Activated CD8-positive, alpha-beta memory T cell treated with anti-CD3 and anti-CD28 coated beads for 36 hours (primary cell): ENCODE measurements around the gene HSPA12A. TPM values are rescaled to one million over a fixed set of nuclear protein-coding genes. Genes with fewer than 3 reads are reported as not detected.

Experiments
- CTCF ChIA-PET: fragments of 350-600 bp; sonication (Branson Sonifier 250); formaldehyde crosslinking; loops from one replicate; lab custom pipeline; 2021; ENCODE audit warnings: antibody characterized with exemption; lab: Charles Lee
- POLR2A ChIA-PET: fragments of 350-600 bp; sonication (Branson Sonifier 250); formaldehyde crosslinking; loops from one replicate; lab custom pipeline; 2021; ENCODE audit warnings: antibody characterized with exemption; lab: Charles Lee
- total RNA-seq, 2 experiments: library from RNA; stranded (reverse); gene quantifications; one replicate each; pipeline ENCODE4 v1.2.3, GENCODE V29; 2021

The HSPA12A gene
- total RNA-seq, 2 experiments from 2014 or later, result not detected

GRCh38 chr10:116704926-116705325 is 37.4 kb downstream of the HSPA12A start:
- POLR2A ChIA-PET, result no interaction called here
- CTCF ChIA-PET, result no interaction called here

- POLR2A ChIA-PET, result no interaction called here
- CTCF ChIA-PET, result no interaction called here
Observed at GRCh38 chr10:116702165-116702564, 40.2 kb downstream of the HSPA12A start.

DNA sequence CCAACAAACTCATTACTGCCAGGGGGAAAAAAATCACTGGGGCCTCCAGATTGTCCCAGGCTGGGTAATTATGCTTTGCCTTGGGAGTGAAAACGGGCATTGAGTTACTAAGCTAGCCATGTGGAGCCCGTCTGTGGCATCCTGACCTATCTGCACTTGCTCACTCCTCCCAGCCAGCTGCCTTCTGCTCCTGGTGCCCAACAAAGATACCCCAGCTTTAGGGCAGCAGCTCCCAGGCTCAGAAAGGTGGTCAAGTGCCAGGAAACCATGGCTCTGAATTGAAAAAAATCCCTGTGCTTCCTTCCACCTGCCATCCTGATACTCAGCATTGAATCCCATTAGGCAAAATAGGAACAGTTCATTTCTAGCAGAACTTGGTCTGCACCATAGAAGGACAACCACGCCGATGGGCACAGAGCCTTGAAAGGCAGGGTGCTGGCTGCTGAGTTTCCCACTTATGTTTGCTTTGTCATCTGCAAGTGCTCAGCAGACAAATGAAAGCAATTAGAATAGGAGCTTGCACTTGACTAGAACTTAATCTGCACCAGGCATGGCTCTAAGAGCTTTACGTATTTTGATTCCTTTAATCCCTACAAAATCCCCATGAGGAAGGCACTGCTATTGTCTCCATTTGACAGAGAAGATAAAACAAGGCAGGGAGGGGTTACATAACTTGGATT is 42.8 kb downstream of the HSPA12A start:
- ChIA-PET CTCF (interaction anchor here (1.1 kb wide), 1 partner anchor 18 kb away, joined by 5 read pairs; no protein-coding TSS in a partner anchor), POLR2A (no interaction called here)

- ChIA-PET CTCF (interaction anchor here (1.1 kb wide), 1 partner anchor 17 kb away, joined by 5 read pairs; no protein-coding TSS in a partner anchor), POLR2A (no interaction called here)
Observed at GRCh38 chr10:116699049-116699448, 43.3 kb downstream of the HSPA12A start.

- POLR2A ChIA-PET, result no interaction called here
- CTCF ChIA-PET, result no interaction called here
Observed at GRCh38 chr10:116698364-116698763, 44.0 kb downstream of the HSPA12A start.

- CTCF ChIA-PET, result no interaction called here
Observed at GRCh38 chr10:116697816-116698215, 44.5 kb downstream of the HSPA12A start.

GRCh38 chr10:116696919-116697318 is 45.4 kb downstream of the HSPA12A start:
- ChIA-PET POLR2A (no interaction called here), CTCF (no interaction called here)

More at GRCh38 chr10:116697816-116698215, 44.5 kb downstream of the HSPA12A start:
- POLR2A ChIA-PET, result no interaction called here

DNA sequence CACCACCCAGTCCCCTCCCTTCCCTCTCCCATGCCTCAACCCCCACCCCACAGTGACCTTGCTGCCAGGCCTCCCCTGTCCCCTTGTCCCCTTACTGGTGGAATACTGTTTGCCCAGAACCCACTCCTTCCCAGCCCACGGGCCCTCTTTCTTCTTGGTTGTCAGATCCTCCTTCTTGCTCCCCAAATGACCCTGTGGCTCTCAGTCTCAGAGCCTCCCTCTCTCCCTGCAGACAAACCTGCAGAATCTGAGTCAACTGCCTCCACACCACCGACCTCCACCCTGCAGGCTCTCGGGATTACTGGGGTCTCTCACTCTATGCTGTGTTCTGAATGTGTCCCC is 47.5 kb downstream of the HSPA12A start:
- ChIA-PET CTCF (no interaction called here), POLR2A (no interaction called here)

DNA sequence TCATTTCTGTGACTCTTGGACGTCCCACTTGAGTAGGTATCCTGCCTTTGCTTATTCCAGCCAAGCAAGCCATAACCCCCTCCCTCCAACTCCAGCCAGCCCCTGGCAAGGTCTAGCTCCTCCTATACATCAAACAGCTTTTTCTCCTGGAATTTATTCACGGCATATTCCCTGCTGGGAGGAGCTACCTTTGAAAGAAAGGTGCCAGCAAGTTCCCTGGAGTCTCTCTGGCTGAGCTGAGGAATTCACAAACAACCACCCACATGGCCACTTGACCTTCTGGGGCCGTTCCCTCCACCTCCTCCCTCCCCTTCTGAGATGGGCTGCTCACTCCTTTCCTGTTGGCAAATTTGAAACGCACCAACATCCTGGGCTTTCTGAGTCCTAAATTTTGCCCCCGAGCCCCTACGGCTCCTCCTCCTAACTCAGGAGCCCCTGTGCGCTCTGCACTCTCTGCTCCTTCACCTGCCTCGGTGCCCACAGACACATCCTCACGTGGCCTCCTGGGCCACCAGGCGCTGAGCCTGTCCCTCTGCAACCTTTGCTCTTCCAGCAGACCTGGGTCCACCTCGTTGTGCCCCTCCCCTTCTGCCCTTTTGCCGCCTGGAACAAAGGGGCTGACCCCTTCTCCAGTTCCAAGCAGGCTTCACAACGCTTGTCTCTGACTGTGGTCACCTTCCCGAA is 48.0 kb downstream of the HSPA12A start:
- ChIA-PET CTCF (no interaction called here), POLR2A (no interaction called here)

DNA sequence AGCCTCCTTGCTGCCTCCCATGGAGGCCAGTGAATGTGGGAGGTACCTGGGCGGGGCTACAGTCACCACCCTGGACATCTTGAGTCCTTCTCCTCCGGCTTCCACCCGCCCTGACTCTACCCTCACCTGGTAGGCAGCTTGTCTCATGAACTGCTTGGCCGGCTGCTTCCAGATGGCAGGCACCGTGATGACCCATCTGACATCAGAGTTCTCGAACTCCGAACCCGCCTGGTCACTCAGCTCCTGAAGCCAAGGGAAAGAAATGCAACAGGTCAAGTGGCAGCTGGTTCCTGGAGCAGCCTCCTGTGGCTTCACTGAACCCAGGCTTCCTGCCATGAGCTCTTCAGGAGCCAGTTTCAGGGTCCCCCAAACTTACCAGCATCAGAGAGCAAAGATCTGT is 50.1 kb downstream of the HSPA12A start:
- CTCF ChIA-PET, result no interaction called here

DNA sequence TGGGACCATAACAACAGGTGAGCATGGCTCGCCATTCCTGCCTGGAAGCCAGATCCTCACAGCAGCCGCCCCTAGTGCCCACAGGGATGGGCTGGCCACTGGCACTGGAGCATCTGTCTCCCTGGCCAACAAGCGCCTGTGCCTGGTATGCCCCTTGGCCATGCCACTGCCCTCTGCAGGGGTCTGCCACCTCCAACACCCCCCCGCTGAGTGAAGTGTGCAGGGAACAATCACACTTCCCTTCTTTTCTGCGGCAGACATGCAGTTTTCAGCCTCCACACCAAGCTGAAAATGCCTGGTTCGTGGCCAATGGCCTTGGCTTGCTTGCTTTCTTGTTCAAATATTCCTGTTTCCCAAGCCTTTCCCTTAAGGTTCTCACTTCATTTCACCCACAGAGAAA is 50.7 kb downstream of the HSPA12A start:
- ChIA-PET CTCF (no interaction called here), POLR2A (no interaction called here)

More for the DNA sequence above, 50.1 kb downstream of the HSPA12A start:
- POLR2A ChIA-PET, result no interaction called here

DNA sequence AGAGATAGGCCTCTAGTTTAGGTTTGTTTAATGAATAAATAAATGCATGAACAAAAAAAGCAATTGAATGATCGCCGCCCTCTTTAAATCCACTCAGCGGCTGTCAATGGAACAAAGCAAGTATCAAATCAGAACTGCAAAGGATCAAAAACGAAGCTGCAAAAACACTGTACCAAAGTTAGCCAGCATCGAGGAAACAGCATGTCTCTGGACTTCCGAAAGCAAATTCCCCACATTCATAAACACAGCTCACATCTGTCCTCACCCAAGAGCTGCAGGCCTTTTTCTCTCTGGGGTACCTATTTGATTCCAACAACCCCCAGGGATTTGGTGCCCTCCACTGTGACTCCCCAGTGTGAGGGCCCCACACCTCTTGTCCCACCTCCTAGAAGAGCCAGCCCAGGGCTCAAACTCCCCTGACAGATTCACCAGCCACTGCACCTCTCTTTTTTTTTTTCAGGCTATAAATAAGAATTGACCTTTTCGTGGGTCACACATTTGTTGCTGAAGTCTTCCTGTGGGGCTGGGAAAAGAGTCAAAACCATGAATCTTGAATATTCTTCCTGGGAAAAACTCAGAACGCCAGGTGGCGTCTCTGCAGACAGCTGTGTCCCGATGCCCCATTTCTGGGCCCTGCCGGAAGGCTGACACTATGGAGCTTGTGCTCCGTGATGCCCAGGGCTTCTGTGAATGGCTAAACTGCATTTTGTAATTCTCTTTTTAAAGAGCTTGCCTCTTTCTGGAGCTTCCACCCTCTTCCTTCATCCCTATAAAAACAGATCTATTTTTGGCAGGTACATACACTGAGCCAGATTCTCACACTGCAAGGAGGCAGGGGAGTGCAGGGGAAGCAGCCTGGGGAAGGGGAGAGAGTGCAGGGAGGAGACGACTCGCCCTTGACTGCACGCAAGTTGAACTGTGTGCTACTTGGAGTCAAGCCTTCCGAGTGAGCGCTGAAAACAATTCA is 51.7 kb downstream of the HSPA12A start:
- ChIA-PET POLR2A (no interaction called here), CTCF (no interaction called here)

DNA sequence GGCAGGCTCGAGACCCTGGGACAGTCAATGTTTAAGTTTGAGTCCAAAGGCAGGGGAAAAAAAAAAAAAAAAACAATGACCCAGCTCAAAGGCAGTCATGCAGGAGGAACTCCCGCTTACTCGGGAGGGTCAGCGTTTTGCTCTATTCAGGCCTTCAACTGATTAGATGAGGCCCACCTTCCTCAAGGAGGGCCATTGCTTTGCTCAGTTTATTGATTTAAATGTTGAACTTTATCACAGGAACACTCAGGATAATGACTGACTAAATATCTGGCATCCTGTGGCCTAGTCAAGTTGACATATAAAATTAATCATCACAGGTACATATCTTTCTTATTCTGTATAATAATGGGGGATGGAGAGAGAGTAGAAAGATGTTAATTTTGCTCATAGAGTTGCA is 52.6 kb downstream of the HSPA12A start:
- ChIA-PET POLR2A (no interaction called here), CTCF (no interaction called here)

GRCh38 chr10:116688741-116689495 is 53.4 kb downstream of the HSPA12A start:
- POLR2A ChIA-PET, result no interaction called here
- CTCF ChIA-PET, result no interaction called here

GRCh38 chr10:116688241-116688711 is 54.1 kb downstream of the HSPA12A start:
- ChIA-PET CTCF (no interaction called here), POLR2A (no interaction called here)

- ChIA-PET CTCF (interaction anchor here (1.0 kb wide), 1 partner anchor 101 kb away, joined by 3 read pairs; no protein-coding TSS in a partner anchor), POLR2A (no interaction called here)
Observed at GRCh38 chr10:116687633-116688032, 54.7 kb downstream of the HSPA12A start.

DNA sequence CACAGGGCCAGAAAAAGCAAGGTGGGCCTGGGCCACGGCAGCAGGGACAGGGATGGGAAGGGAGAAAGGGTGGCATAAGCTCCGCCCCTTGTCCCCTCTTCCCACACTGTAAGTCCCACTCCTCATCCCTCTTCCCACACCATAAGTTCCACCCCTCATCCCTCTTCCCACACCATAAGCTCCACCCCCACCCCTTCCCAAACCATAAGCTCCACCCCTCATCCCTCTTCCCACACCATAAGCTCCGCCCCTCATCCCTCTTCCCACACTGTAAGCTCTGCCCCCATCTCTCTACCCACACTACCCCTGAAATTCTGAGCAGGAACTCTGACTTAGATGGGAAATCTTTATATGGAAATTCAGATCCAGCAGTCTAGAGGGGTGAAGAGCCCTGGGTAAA is 55.7 kb downstream of the HSPA12A start:
- ChIA-PET POLR2A (no interaction called here), CTCF (no interaction called here)

- ChIA-PET POLR2A (no interaction called here), CTCF (no interaction called here)
Observed at GRCh38 chr10:116685807-116686206, 56.6 kb downstream of the HSPA12A start.

DNA sequence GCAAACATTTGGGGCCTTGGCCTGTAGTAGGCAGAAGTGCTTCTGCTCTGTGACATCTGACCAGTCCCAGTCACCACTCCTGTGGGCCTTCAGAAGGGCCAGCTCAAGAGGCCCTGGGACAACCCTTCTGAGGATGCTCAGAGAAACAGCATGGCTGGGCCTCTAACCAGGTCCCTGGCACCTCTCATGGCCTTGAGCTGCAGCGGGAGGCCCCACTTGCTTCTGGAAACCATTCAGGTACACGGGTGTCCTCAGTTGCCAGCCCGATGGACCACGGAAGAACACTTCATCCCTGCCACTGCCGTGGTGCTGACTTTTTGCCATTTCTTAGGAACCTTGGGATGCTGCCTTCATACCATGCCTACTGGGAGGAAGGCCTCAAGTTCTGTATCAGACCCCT is 57.6 kb downstream of the HSPA12A start:
- ChIA-PET CTCF (interaction anchor here (1.0 kb wide), 1 partner anchor 41 kb away, joined by 3 read pairs; no protein-coding TSS in a partner anchor), POLR2A (no interaction called here)
